22Rv1 (cell line): ENCODE results near the gene IGSF3.

ENCODE experiments used
- H3K27ac ChIP-seq: fragments of 450-650 bp; 2 replicates; pipeline ENCODE4 v1.5.1; 2017
- ZFX ChIP-seq: fragments of 450-650 bp; IDR thresholded peaks from 2 replicates; pipeline ENCODE4 v1.6.1; 2017; ENCODE audit warnings: antibody characterized with exemption, borderline replicate concordance
- TF ChIP-seq, protein P1 (sequence below): fragments of 450-650 bp; IDR thresholded peaks from 2 replicates; pipeline ENCODE4 v1.5.1; 2017; ENCODE audit warnings: mild to moderate bottlenecking

IGSF3 gene

GRCh38 chr1:116534014-116534739 lies 133.4 kb downstream of the IGSF3 start:
- no peak for TF ChIP-seq ZFX
- TF ChIP-seq, protein P1, sequence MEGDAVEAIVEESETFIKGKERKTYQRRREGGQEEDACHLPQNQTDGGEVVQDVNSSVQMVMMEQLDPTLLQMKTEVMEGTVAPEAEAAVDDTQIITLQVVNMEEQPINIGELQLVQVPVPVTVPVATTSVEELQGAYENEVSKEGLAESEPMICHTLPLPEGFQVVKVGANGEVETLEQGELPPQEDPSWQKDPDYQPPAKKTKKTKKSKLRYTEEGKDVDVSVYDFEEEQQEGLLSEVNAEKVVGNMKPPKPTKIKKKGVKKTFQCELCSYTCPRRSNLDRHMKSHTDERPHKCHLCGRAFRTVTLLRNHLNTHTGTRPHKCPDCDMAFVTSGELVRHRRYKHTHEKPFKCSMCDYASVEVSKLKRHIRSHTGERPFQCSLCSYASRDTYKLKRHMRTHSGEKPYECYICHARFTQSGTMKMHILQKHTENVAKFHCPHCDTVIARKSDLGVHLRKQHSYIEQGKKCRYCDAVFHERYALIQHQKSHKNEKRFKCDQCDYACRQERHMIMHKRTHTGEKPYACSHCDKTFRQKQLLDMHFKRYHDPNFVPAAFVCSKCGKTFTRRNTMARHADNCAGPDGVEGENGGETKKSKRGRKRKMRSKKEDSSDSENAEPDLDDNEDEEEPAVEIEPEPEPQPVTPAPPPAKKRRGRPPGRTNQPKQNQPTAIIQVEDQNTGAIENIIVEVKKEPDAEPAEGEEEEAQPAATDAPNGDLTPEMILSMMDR = no peak
- no peak overlapping the region for H3K27ac ChIP-seq

GRCh38 chr1:116533429-116533820 lies 134.1 kb downstream of the IGSF3 start:
- TF ChIP-seq, protein P1 = no peak
- no peak for TF ChIP-seq ZFX
- no peak overlapping the region for H3K27ac ChIP-seq

- TF ChIP-seq, protein P1 = no peak
- TF ChIP-seq ZFX = no peak
- H3K27ac ChIP-seq = no peak overlapping the region
Observed at GRCh38 chr1:116532671-116533428, 134.7 kb downstream of the IGSF3 start.

DNA sequence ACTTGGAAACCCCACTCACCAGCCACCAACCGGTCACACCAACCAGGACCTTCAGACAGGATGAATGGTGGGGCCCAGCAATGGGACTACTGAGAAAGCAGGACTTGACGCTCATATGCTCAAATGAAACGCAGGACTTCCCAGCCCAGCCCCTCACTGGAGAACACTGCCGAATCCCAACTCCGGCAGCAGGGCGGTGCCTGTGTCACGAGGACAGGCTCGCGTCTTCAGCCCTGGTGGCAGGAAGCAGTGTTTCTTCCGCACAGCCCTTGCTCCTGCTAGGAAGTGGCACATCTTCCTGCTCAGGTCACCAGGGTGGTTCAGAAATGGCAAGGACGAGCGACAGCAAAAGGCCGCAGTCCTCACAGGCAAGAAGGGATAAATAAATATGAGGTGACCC lies 135.6 kb downstream of the IGSF3 start:
- TF ChIP-seq ZFX = no peak
- TF ChIP-seq, protein P1 = no peak
- no peak overlapping the region for H3K27ac ChIP-seq

DNA sequence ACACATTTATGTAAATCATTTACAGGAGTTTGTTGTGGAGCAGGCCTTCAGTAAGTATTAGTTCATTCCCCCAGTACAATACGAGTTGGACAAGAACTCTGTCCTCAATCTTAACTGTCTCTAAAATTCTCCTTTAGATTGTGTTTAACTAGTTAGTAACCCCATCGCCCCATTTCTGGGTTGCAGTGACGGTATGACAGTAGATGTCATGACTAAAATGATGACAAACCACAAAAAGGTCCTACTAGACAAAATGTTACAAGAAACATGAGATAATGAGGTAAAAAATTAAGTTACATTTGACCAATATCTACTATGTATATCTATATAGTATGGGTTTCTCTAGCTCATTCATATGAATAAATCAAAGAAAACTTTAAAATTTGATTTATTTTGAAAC lies 137.9 kb downstream of the IGSF3 start:
- TF ChIP-seq, protein P1 = no peak
- TF ChIP-seq ZFX = no peak
- H3K27ac ChIP-seq = no peak overlapping the region

DNA sequence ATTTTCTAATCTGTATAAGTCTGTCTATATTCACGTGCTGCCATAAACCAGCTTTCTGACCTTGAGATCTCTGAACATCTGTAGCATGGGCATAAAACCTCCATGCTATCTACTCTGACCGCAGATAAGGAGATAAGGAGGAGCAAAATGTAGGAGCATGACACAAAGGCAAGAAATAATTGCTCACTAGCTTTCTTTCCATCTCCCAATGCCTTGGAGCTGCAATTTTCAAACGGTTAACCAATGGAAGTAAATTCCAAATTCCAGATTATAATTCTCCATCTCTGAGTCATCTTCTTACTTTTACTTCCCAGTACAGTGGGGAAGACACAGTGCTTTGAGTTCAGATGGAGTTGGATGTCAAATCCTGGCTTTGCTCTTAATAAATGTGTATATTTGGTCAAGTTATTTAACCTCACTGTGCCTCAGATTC lies 138.3 kb downstream of the IGSF3 start:
- TF ChIP-seq, protein P1 = no peak
- TF ChIP-seq ZFX = no peak
- no peak overlapping the region for H3K27ac ChIP-seq
